NCI-H1694 (cell line): Measurements from ENCODE around the gene EGLN3.

Source experiments
- DNase-seq: peaks from one replicate; lab custom pipeline; 2025; lab: John Stamatoyannopoulos, UW

Gene EGLN3

GRCh38 chr14:33962016-33962415 is 11.1 kb upstream of the EGLN3 start:
- no peak for DNase-seq

GRCh38 chr14:33959692-33960151 is 8.8 kb upstream of the EGLN3 start:
- no peak for DNase-seq

DNA sequence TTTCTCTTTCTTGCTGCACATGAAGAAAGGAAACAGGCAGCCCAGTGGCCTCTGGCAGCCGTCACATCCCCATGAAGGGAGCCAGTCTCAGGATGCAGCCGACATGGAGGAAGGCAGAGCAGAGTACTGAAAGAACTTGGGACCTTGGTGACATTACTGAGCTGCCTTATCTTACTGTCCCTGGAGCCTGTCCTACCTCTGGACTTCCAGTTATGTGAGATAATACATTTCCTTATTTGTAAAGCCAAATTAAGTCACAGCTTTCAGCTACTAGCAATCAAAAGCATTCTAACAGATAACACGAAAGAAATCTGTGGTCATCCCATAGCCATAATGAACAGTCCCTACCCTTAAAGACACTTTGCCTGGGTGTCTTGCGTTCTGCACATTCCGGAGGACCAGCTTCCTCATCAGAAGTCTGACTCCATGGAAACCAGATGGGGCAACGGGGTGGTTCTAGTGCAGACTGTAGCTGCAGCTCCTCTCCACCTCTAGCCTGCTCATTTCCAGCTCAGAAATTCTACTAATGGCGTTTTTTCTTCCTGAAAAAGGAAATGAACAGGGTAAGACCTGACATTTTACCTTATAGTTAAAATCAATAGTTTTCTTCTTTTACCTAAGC is 7.8 kb upstream of the EGLN3 start:
- DNase-seq, result no peak

- DNase-seq, result no peak
Observed at GRCh38 chr14:33957993-33958392, 7.1 kb upstream of the EGLN3 start.

GRCh38 chr14:33957299-33957698 is 6.4 kb upstream of the EGLN3 start:
- no peak for DNase-seq

DNA sequence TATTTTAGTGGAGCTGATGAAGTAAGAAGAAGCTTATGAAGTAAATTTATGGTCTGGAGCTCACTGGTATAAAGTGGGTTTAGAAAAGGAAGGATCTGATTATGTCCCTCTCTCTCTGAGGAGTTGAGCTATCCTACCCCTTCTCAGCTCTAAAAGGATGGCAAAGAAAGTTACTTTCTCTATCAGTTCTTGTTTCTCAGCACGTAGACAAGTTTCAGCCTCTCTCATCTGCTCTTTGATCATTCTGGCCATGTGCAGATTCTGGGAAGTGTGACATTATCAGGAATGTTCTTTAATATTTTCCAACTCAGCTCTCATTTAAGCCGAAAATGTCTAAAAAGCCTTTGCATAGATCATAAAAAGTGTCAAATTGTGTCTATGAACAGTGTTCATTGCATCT is 5.8 kb upstream of the EGLN3 start:
- DNase-seq, result no peak

DNA sequence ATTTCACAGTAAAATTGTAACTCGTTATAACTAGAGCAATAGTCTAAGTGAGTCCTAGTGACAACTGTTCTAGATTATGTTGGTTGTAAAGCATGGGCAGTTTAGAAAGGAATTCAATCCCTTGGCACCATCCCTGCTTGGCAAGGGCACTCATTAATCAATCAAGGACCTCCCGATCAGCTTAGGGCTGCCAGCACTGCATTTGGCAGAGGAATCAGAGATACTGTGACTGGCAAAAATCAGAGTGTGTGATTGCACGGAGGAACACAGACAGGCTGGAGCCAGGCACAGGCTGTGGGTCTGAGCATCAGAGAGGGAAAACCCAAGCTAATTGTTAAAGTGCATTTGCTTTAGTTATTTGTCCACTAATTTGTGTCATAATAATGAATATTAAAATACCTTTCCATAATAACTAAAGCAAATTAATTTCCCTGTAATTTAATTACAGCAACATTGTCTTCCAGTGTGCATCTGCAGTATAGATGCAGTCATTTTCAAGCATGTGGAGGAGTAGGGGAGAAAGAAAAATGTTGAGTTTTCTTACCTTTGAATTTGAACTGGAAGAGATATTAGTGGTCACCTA is 3.2 kb upstream of the EGLN3 start:
- DNase-seq, result peak; percentile 78

- no peak for DNase-seq
Observed at GRCh38 chr14:33952541-33952940, 1.7 kb upstream of the EGLN3 start.

GRCh38 chr14:33951183-33951840 is 438 bp upstream of the EGLN3 start:
- DNase-seq, result peak; percentile 71

GRCh38 chr14:33949411-33949893 is 1.4 kb downstream of the EGLN3 start:
- DNase-seq, result no peak

DNA sequence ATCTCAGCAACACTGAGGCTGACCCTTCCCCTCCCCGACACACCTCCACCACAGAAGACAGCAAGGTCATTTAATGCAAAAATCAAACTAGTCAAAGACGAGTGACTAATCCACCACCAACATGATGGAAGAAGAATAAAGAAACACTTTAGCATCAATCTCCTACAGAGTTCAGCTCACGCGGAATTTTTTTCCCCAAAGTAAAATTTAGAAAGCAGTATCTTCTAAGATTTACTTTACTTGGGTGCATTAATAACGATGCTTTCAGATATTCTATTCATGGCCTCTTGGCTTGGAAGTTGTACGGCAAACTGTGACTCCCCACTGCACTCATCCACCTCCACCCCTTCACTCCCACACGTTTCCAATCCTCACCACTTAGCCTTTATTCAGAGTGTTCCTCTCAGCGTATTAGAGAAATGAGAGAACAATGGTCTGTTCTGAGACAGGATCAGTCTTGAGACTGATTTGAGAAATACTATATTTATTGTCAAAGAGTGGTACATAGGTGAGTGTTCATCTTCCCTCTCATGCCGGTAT is 1.9 kb downstream of the EGLN3 start:
- no peak for DNase-seq

GRCh38 chr14:33948145-33948868 is 2.6 kb downstream of the EGLN3 start:
- no peak for DNase-seq

- DNase-seq, result no peak
Observed at GRCh38 chr14:33946679-33947476, 4.0 kb downstream of the EGLN3 start.

DNA sequence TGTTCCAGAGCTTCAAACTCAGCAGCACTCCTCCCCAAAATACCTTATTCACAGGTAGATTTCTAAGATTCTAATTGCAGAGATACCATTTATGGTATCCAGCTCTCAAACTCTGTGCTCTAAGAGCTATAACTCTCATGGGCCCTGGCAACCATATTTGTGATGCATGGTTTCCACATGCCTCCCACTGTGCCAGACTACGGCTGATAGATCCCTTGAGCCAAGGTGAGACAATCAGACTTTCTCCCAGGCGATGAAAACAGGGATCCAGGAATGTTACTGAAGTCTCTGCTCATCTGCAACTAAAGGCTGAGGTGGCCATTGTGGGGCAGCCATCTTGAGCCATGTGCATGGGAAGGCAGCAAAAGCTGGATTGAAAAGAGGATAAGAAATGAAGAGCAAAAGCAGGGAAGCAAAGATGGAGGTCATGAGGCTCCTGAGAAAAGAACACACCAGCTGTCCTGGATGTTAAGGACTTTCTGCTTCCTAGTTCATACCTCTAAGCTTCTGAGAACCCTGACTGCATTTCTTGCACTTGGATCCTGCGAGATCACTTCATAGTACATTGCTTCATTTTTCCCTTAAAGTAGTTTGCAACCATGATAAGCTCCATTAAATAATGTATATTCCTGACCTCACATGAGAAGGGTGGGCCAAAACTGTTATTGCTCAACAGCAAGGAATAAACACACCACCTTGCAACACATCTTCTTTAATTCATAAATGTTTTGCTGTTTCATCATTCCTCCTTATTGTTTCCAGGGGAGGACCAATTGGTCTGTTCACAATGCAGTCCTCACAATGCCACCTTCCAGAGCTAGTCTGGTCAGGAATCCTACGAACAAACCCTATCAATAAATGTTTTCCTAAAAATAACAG is 5.4 kb downstream of the EGLN3 start:
- no peak for DNase-seq

DNA sequence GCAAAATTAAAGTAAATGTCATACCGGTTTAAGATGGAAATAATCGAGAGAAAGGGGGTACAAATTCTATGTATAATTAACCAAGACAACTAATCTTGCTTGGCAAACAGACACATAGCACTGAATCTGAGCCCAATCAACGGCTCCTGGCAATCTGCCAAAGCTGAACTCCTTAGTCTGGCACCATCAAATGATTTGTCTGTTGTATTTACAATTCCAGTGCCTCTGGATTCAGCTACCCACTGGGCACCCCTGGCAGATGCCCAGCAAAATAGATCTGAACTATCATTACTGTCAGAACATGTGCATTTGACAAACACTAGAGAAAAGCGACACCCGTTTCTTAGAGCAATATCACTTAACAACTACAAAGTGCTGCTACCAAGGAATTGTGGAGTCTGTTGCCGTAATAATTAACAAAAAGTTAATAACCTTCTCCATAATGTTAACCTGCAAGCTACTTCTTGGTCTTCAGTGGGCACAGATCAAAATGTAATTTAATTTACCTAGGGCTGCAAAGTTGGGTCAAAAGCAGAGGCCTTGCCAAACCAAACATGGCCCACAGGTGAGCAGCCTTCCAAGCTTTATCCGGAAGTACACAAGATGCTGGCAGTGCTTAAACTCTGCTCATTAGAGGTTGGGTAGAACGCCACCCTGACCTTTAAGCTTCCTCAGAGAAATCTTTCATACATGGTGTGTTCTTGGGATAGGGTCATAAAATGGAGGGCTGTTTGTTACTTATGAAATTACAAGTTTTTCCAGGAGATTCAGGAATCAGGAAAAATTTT is 7.6 kb downstream of the EGLN3 start:
- DNase-seq, result peak; percentile 70

DNA sequence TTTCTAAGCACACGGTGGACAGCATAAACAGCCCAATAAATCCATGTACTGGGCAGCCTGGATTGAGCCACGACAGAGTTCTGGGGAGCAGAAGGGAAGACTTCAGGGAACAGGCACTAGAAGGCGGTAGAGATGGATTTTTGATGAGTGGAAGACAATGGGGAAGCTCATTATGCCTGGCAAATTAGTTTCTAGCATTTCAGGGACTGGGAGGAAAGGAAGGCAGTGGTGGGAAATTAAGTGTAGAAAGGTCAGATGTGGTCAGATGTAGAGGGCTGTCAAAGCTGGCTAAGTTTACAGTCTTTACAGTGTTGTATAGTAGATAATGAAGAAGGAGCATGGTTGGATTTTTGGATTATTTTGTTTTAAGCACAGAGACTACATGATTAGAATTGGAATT is 9.2 kb downstream of the EGLN3 start:
- no peak for DNase-seq

- no peak for DNase-seq
Observed at GRCh38 chr14:33940561-33941011, 10.3 kb downstream of the EGLN3 start.

GRCh38 chr14:33938131-33938949 is 12.5 kb downstream of the EGLN3 start:
- peak; percentile 73 for DNase-seq

DNA sequence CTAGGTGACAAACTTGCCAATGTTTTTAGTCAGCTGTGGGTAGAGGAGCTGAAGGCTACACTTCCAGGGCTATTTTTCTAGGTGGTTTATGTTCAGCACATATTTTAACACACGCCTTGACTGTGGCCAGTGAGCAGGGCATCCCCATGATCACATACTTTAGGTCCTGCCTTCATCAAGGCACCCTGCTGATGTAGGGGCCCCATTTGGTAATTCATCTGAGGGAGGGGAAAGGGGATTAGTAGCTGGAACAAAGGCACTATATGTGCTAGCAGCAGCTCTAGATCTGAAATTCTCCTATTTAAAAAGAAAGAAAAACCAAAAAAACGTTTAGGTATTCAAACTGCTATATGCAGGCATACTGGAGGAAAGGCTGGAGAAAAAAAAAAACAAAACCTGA is 14.5 kb downstream of the EGLN3 start:
- DNase-seq, result no peak
